Activated CD8-positive, alpha-beta memory T cell treated with anti-CD3 and anti-CD28 coated beads for 36 hours (primary cell): ENCODE results near the gene STYK1. TPM values are rescaled to one million over a fixed set of nuclear protein-coding genes. Genes with fewer than 3 reads are reported as not detected.

ENCODE experiments used
- CTCF ChIA-PET: fragments of 350-600 bp; sonication (Branson Sonifier 250); formaldehyde crosslinking; loops from one replicate; lab custom pipeline; 2021; ENCODE audit warnings: antibody characterized with exemption; lab: Charles Lee
- POLR2A ChIA-PET: fragments of 350-600 bp; sonication (Branson Sonifier 250); formaldehyde crosslinking; loops from one replicate; lab custom pipeline; 2021; ENCODE audit warnings: antibody characterized with exemption; lab: Charles Lee
- total RNA-seq, 2 experiments: library from RNA; stranded (reverse); gene quantifications; one replicate each; pipeline ENCODE4 v1.2.3, GENCODE V29; 2021

Gene STYK1
- total RNA-seq, 2 experiments from 2014 or later = 1.0 to 1.2 TPM

GRCh38 chr12:10635306-10635705 lies 38.5 kb downstream of the STYK1 start:
- ChIA-PET CTCF (interaction anchor here (0.5 to 0.9 kb wide), 2 partner anchors 9 to 316 kb away, joined by 3 to 7 read pairs; no protein-coding TSS in a partner anchor), POLR2A (no interaction called here)

GRCh38 chr12:10634427-10634826 lies 39.4 kb downstream of the STYK1 start:
- POLR2A ChIA-PET = no interaction called here
- CTCF ChIA-PET = no interaction called here

DNA sequence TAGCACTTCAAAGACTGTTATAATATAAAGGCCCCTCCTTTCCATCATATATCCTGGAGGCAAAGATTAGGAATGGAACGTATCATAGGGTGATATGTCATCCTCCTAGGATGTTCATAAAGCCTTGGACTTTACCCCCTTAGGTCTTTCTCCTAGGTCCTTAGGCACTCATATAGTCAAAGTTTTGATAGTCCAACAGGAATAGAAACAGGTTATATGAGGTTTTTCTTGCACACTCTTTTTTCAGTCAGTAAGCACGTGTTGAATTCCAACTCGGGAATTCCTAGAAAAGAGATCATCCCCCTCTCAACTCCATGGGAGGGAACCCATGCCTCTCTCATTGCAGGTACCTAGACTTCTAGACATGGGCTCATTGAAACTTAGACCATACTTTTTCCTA lies 40.3 kb downstream of the STYK1 start:
- ChIA-PET POLR2A (no interaction called here), CTCF (no interaction called here)

GRCh38 chr12:10632226-10632625 lies 41.6 kb downstream of the STYK1 start:
- POLR2A ChIA-PET = no interaction called here
- CTCF ChIA-PET = no interaction called here

DNA sequence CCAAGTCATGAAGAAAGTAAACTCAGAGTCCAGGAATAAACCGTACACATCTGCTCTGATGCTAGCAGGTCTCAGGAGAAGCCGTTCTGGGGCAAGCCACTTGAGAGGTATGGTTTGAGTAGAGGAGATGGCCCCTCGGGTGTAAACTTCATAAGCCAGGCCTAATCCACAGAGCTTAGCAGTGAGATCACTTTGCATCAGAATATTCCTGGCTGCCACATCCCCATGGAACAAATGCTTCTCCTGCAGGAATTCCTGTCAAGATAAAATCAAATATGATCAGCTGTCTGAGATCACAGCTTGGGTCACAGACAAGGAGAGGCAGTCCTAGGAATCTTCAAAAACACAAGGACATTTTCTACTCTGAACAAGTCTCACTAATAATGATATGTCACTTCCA lies 49.2 kb downstream of the STYK1 start:
- CTCF ChIA-PET = no interaction called here
- POLR2A ChIA-PET = no interaction called here

GRCh38 chr12:10623131-10623530 lies 50.7 kb downstream of the STYK1 start:
- ChIA-PET POLR2A (no interaction called here), CTCF (no interaction called here)

- ChIA-PET CTCF (no interaction called here), POLR2A (no interaction called here)
Measured at GRCh38 chr12:10621278-10621677, 52.6 kb downstream of the STYK1 start.

- CTCF ChIA-PET = no interaction called here
Measured at GRCh38 chr12:10620078-10620779, 53.6 kb downstream of the STYK1 start.

DNA sequence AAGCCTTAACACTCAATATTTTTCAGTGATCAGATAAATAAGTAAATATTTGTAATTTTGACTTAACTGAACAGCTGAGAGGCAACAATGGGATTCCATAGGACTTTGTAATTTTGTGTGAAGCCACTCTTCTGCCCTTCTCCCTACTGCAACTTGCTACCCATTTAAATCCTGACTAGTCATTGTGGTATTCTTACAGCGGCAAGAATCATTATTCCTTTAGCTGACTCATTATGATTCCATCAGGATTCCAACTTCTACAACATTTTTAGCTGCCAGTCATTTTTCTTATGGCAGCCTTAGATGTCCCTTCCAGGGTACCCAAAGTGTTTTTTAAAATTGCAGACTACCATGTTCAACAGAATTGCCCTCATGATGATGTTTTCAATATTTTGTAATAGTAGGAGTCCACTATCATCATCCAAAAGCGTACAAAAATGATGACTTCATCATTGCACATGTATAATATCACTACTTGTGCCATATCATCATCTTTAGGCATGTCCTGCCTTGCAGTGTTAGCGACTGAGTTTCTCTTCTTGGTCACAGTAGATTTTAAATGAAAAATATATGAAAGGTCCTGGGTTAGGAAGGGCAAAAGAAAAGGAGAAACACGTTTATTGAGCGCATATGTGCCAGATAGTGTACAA lies 55.4 kb downstream of the STYK1 start:
- CTCF ChIA-PET = no interaction called here
- POLR2A ChIA-PET = no interaction called here

More at GRCh38 chr12:10620078-10620779, 53.6 kb downstream of the STYK1 start:
- POLR2A ChIA-PET = no interaction called here

GRCh38 chr12:10617863-10618262 lies 56.0 kb downstream of the STYK1 start:
- CTCF ChIA-PET = no interaction called here
- POLR2A ChIA-PET = no interaction called here

DNA sequence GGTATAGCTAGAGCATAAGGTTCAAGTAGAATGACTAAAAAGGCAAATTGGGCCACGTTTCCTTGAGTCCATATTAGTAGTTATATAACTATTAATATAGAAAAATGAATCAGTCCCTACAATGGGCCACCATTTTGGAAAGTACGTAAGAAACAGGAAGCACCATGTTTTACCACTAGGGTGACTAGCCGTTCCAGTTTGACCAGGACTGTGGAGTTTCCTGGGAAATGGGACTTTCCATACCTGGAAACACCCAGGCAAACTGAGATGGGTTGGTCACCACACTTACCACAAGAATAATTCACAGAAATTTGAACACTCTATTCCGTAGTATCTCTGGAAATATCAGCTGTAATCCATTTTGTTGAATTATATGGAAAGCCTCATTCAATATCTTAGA lies 58.3 kb downstream of the STYK1 start:
- POLR2A ChIA-PET = no interaction called here
- CTCF ChIA-PET = no interaction called here

DNA sequence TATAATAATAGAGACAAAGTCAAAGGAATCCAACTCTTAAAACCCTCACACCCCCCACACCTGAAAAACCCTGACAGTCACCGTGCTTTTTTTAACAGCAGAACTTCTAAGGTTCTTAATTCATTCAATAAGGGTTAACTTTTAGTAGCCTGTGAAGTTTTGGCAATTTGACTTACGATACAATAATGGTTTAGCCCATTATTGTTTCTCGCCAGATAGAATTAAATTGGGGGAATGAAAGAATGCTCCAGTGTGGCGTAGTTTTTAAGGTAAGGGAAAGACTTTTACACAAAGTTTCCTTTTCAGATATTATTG lies 59.8 kb downstream of the STYK1 start:
- CTCF ChIA-PET = interaction anchor here (1.5 kb wide), 1 partner anchor 136 kb away, joined by 4 read pairs; no protein-coding TSS in a partner anchor
- POLR2A ChIA-PET = no interaction called here

DNA sequence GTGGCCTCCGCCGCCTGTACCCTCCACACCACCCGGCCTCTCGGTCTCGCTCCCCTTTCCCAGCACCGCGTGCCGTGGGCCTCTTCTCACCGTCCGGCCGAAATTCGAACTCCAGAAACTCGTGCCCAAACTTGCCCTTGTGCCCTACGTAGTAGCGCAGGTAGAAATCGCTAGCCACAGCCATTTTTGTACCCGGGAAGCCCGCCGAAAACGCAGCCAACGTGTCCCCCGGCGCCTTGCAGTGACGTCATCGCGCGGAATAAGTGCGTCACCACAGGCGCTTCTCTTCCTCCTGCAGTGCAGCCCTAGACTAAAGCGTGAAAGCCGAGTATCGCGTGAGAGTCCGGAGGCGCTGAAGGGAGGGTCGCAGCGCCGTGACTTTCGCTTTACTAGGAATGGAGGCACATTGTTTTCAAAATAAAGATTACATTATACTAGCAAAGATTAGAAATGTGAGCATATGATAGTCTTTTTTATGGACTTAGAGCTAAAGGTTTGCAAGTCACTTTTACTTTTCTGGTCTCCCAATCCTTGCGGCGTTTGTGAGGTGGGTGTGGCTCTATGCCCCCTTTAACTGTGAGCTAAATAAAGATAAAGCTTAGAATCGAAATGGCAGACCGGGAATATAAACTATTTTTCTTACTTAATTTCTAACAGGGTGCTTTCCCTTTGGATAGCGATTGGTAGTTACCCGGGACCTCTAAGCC lies 60.4 kb downstream of the STYK1 start, which contains the start of gene MAGOHB:
Gene MAGOHB, minus strand, starts transcription at position 261 of the 707 bp plus-strand sequence. Its CDS starts 77 bp downstream, at position 184.
- POLR2A ChIA-PET = interaction anchor here (0.6 to 1.0 kb wide), 2 partner anchors 10 to 110 kb away, joined by 3 read pairs; no protein-coding TSS in a partner anchor
- CTCF ChIA-PET = interaction anchor here (1.5 kb wide), 1 partner anchor 136 kb away, joined by 4 read pairs; no protein-coding TSS in a partner anchor

GRCh38 chr12:10612984-10613348 lies 60.9 kb downstream of the STYK1 start:
- ChIA-PET CTCF (interaction anchor here (1.5 kb wide), 1 partner anchor 137 kb away, joined by 4 read pairs; no protein-coding TSS in a partner anchor), POLR2A (interaction anchor here (0.6 to 1.0 kb wide), 2 partner anchors 9 to 111 kb away, joined by 3 read pairs; no protein-coding TSS in a partner anchor)

GRCh38 chr12:10612110-10612509 lies 61.7 kb downstream of the STYK1 start:
- CTCF ChIA-PET = interaction anchor here (0.7 to 1.0 kb wide), 3 partner anchors 10 to 376 kb away, joined by 3 read pairs; no protein-coding TSS in a partner anchor
- POLR2A ChIA-PET = interaction anchor here (0.7 kb wide), 1 partner anchor 59 kb away, joined by 10 read pairs; no protein-coding TSS in a partner anchor

DNA sequence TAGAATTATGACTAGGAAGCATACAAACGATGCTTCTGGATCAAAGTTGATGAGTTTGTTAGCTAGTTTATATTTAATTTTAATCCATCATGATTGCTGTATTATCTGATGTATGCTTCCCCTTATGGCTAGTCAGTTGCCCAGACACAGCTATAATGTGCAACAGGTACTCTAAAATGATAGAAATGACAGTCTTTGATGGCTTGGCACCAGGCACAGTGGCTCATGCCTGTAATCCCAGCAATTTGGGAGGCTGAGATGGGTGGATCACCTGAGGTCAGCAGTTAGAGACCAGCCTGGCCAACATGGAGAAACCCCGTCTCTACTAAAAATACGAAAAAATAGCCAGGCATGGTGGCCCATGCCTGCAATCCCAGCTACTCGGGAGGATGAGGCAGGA lies 62.6 kb downstream of the STYK1 start:
- POLR2A ChIA-PET = interaction anchor here (0.7 kb wide), 1 partner anchor 1119 kb away, joined by 5 read pairs; no protein-coding TSS in a partner anchor
- CTCF ChIA-PET = interaction anchor here (0.7 to 1.0 kb wide), 4 partner anchors 9 to 458 kb away, joined by 3 to 6 read pairs (median 3); no protein-coding TSS in a partner anchor

GRCh38 chr12:10610188-10610587 lies 63.7 kb downstream of the STYK1 start:
- ChIA-PET CTCF (no interaction called here), POLR2A (no interaction called here)

GRCh38 chr12:10607885-10608458 lies 65.9 kb downstream of the STYK1 start:
- POLR2A ChIA-PET = no interaction called here
- CTCF ChIA-PET = no interaction called here

DNA sequence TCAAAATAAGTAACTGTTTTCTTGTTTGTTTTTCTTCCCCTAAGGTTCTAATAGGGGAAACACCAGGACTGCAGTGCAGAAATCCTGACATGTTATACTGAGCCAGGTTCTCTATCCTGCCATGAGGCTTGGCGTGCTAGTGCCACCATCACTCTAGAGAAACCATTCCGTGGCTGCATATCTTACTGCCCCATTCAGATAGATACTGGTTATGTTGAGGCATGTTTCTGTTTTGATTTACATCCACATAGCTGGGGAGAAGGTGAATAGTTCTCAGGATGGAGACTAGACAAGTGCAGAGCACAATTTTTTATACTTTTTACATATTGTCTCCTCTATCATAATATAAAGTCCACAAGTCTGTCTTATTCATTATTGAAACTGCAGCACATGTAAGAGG lies 72.0 kb downstream of the STYK1 start:
- CTCF ChIA-PET = interaction anchor here (1.3 kb wide), 1 partner anchor 10 kb away, joined by 3 read pairs; no protein-coding TSS in a partner anchor
- POLR2A ChIA-PET = no interaction called here
